SK-N-SH treated with all-trans-retinoic acid at 6 μM for 48 hours (cell line): ENCODE data around the gene SLC35A1.

ENCODE experiments used
- GLIS3 ChIP-seq: fragments of 250-450 bp; sonication (Bioruptor Pico); IDR thresholded peaks from 2 replicates; pipeline ENCODE4 v1.5.0; 2020; ENCODE audit warnings: mild to moderate bottlenecking, moderate library complexity
- PPARA ChIP-seq: fragments of 250-450 bp; sonication (Bioruptor Pico); IDR thresholded peaks from 2 replicates; pipeline ENCODE4 v1.5.0; 2020; ENCODE audit warnings: mild to moderate bottlenecking, borderline replicate concordance
- RARB ChIP-seq: fragments of 250-450 bp; sonication (Bioruptor Pico); IDR thresholded peaks from 2 replicates; pipeline ENCODE4 v1.8.0; 2021; ENCODE audit warnings: mild to moderate bottlenecking, moderate library complexity
- TCF4 ChIP-seq: fragments of 250-450 bp; sonication (Bioruptor Pico); IDR thresholded peaks from 2 replicates; pipeline ENCODE4 v1.8.0; 2021; ENCODE audit warnings: mild to moderate bottlenecking, moderate library complexity, borderline replicate concordance
- TOX ChIP-seq: fragments of 250-450 bp; sonication (Bioruptor Pico); IDR thresholded peaks from 2 replicates; pipeline ENCODE4 v1.8.0; 2021; ENCODE audit warnings: mild to moderate bottlenecking, moderate library complexity, borderline replicate concordance
- ZFP3 ChIP-seq: fragments of 250-450 bp; sonication (Bioruptor Pico); IDR thresholded peaks from 2 replicates; pipeline ENCODE4 v1.5.0; 2020; ENCODE audit warnings: mild to moderate bottlenecking, moderate library complexity
- ZFP30 ChIP-seq: fragments of 450-650 bp; formaldehyde crosslinking; IDR thresholded peaks from 2 replicates; pipeline ENCODE4 v1.5.0; 2022; ENCODE audit warnings: mild to moderate bottlenecking, moderate library complexity
- TF ChIP-seq, protein P1 (sequence below): fragments of 250-450 bp; sonication (Bioruptor Pico); IDR thresholded peaks from 2 replicates; pipeline ENCODE4 v1.8.0; 2020; ENCODE audit warnings: mild to moderate bottlenecking, moderate library complexity, borderline replicate concordance
- TF ChIP-seq, protein P2 (sequence below): fragments of 250-450 bp; sonication (Bioruptor Pico); IDR thresholded peaks from 2 replicates; pipeline ENCODE4 v1.8.0; 2021; ENCODE audit warnings: low read depth, mild to moderate bottlenecking, moderate library complexity, borderline replicate concordance
- TF ChIP-seq, protein P3 (sequence below): fragments of 250-450 bp; sonication (Bioruptor Pico); IDR thresholded peaks from 2 replicates; pipeline ENCODE4 v1.5.1; 2021; ENCODE audit warnings: mild to moderate bottlenecking, moderate library complexity
- TF ChIP-seq, protein P4 (sequence below): fragments of 250-450 bp; sonication (Bioruptor Pico); IDR thresholded peaks from 2 replicates; pipeline ENCODE4 v1.5.0; 2020; ENCODE audit warnings: mild to moderate bottlenecking, moderate library complexity

DNA sequence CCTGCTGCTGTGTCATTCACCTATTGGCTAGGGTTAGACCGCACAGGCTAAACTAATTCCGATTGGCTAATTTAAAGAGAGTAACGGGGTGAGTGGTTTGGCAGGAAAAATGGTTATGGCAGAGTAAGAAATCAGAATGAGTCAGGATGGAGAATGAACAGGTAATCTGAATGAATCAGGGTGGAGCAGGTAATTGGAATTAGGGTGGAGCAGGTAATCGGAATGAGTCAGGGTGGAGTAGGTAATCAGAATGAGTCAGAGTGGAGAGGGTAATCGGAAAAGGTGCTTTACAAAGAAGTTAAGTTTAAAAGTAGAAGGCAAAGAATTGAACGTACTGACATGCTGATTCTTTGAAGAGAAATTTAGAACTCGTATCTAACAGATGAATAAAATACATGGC lies 11.7 kb downstream of the SLC35A1 start:
- TF ChIP-seq, protein P1, sequence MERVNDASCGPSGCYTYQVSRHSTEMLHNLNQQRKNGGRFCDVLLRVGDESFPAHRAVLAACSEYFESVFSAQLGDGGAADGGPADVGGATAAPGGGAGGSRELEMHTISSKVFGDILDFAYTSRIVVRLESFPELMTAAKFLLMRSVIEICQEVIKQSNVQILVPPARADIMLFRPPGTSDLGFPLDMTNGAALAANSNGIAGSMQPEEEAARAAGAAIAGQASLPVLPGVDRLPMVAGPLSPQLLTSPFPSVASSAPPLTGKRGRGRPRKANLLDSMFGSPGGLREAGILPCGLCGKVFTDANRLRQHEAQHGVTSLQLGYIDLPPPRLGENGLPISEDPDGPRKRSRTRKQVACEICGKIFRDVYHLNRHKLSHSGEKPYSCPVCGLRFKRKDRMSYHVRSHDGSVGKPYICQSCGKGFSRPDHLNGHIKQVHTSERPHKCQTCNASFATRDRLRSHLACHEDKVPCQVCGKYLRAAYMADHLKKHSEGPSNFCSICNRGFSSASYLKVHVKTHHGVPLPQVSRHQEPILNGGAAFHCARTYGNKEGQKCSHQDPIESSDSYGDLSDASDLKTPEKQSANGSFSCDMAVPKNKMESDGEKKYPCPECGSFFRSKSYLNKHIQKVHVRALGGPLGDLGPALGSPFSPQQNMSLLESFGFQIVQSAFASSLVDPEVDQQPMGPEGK (CRISPR knock-in tag) = no peak
- no peak for TF ChIP-seq PPARA (CRISPR knock-in tag)
- no peak for TF ChIP-seq ZFP30 (CRISPR knock-in tag)
- TF ChIP-seq RARB (CRISPR knock-in tag) = no peak
- no peak for TF ChIP-seq TCF4 (CRISPR knock-in tag)
- TF ChIP-seq, protein P2, sequence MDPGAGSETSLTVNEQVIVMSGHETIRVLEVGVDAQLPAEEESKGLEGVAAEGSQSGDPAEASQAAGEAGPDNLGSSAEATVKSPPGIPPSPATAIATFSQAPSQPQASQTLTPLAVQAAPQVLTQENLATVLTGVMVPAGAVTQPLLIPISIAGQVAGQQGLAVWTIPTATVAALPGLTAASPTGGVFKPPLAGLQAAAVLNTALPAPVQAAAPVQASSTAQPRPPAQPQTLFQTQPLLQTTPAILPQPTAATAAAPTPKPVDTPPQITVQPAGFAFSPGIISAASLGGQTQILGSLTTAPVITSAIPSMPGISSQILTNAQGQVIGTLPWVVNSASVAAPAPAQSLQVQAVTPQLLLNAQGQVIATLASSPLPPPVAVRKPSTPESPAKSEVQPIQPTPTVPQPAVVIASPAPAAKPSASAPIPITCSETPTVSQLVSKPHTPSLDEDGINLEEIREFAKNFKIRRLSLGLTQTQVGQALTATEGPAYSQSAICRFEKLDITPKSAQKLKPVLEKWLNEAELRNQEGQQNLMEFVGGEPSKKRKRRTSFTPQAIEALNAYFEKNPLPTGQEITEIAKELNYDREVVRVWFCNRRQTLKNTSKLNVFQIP (CRISPR knock-in tag) = no peak
- TF ChIP-seq, protein P3, sequence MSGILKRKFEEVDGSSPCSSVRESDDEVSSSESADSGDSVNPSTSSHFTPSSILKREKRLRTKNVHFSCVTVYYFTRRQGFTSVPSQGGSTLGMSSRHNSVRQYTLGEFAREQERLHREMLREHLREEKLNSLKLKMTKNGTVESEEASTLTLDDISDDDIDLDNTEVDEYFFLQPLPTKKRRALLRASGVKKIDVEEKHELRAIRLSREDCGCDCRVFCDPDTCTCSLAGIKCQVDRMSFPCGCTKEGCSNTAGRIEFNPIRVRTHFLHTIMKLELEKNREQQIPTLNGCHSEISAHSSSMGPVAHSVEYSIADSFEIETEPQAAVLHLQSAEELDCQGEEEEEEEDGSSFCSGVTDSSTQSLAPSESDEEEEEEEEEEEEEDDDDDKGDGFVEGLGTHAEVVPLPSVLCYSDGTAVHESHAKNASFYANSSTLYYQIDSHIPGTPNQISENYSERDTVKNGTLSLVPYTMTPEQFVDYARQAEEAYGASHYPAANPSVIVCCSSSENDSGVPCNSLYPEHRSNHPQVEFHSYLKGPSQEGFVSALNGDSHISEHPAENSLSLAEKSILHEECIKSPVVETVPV (CRISPR knock-in tag) = no peak
- TF ChIP-seq, protein P4, sequence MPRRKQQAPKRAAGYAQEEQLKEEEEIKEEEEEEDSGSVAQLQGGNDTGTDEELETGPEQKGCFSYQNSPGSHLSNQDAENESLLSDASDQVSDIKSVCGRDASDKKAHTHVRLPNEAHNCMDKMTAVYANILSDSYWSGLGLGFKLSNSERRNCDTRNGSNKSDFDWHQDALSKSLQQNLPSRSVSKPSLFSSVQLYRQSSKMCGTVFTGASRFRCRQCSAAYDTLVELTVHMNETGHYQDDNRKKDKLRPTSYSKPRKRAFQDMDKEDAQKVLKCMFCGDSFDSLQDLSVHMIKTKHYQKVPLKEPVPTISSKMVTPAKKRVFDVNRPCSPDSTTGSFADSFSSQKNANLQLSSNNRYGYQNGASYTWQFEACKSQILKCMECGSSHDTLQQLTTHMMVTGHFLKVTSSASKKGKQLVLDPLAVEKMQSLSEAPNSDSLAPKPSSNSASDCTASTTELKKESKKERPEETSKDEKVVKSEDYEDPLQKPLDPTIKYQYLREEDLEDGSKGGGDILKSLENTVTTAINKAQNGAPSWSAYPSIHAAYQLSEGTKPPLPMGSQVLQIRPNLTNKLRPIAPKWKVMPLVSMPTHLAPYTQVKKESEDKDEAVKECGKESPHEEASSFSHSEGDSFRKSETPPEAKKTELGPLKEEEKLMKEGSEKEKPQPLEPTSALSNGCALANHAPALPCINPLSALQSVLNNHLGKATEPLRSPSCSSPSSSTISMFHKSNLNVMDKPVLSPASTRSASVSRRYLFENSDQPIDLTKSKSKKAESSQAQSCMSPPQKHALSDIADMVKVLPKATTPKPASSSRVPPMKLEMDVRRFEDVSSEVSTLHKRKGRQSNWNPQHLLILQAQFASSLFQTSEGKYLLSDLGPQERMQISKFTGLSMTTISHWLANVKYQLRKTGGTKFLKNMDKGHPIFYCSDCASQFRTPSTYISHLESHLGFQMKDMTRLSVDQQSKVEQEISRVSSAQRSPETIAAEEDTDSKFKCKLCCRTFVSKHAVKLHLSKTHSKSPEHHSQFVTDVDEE = no peak
- no peak for TF ChIP-seq TOX
- no peak for TF ChIP-seq ZFP3 (CRISPR knock-in tag)
- TF ChIP-seq GLIS3 (CRISPR knock-in tag) = no peak
